HEK293 (cell line): ENCODE measurements around the gene OTUD3.

Experiments
- BCL6B ChIP-seq: fragments of 450-650 bp; formaldehyde crosslinking; IDR thresholded peaks from 2 replicates; pipeline ENCODE4 v1.5.1; 2017; ENCODE audit warnings: missing biosample characterization, missing genetic modification characterization
- HOXC10 ChIP-seq: sonication (generic); formaldehyde crosslinking; IDR thresholded peaks from 2 replicates; pipeline ENCODE4 v1.8.1; 2023; ENCODE audit warnings: mild to moderate bottlenecking, missing genetic modification reagents
- KLF10 ChIP-seq: fragments of 450-650 bp; IDR thresholded peaks from 2 replicates; pipeline ENCODE4 v1.5.1; 2018; ENCODE audit warnings: missing biosample characterization, mild to moderate bottlenecking, missing genetic modification characterization
- MYNN ChIP-seq: fragments of 450-650 bp; formaldehyde crosslinking; IDR thresholded peaks from 2 replicates; pipeline ENCODE4 v1.5.1; 2016; ENCODE audit warnings: missing biosample characterization, missing genetic modification characterization, borderline replicate concordance
- SALL2 ChIP-seq: fragments of 450-650 bp; formaldehyde crosslinking; IDR thresholded peaks from 2 replicates; pipeline ENCODE4 v1.5.0; 2017; ENCODE audit warnings: missing biosample characterization, mild to moderate bottlenecking, missing genetic modification characterization, borderline replicate concordance
- TSHZ1 ChIP-seq: fragments of 450-650 bp; formaldehyde crosslinking; IDR thresholded peaks from 2 replicates; pipeline ENCODE4 v1.5.1; 2016; ENCODE audit warnings: missing biosample characterization, missing genetic modification characterization, borderline replicate concordance
- ZNF121 ChIP-seq: fragments of 450-650 bp; formaldehyde crosslinking; IDR thresholded peaks from 2 replicates; pipeline ENCODE4 v1.5.1; 2016; ENCODE audit warnings: missing biosample characterization, missing genetic modification characterization
- ZNF148 ChIP-seq: fragments of 450-650 bp; formaldehyde crosslinking; IDR thresholded peaks from 2 replicates; pipeline ENCODE4 v1.5.0; 2017; ENCODE audit warnings: missing biosample characterization, missing genetic modification characterization, borderline replicate concordance
- ZNF175 ChIP-seq: fragments of 450-650 bp; formaldehyde crosslinking; IDR thresholded peaks from 2 replicates; pipeline ENCODE4 v1.5.1; 2016; ENCODE audit warnings: missing biosample characterization, missing genetic modification characterization
- ZNF18 ChIP-seq: fragments of 450-650 bp; formaldehyde crosslinking; IDR thresholded peaks from 2 replicates; pipeline ENCODE4 v1.5.1; 2016; ENCODE audit warnings: missing biosample characterization, missing genetic modification characterization
- ZNF221 ChIP-seq: fragments of 450-650 bp; formaldehyde crosslinking; IDR thresholded peaks from 2 replicates; pipeline ENCODE4 v1.5.1; 2017; ENCODE audit warnings: missing biosample characterization, missing genetic modification characterization, borderline replicate concordance
- ZNF266 ChIP-seq: fragments of 450-650 bp; formaldehyde crosslinking; IDR thresholded peaks from 2 replicates; pipeline ENCODE4 v1.5.1; 2016; ENCODE audit warnings: missing biosample characterization, missing genetic modification characterization, low read depth
- ZNF311 ChIP-seq: fragments of 450-650 bp; formaldehyde crosslinking; IDR thresholded peaks from 2 replicates; pipeline ENCODE4 v1.5.1; 2017; ENCODE audit warnings: missing biosample characterization, missing genetic modification characterization, borderline replicate concordance
- ZNF350 ChIP-seq: fragments of 450-650 bp; formaldehyde crosslinking; IDR thresholded peaks from 2 replicates; pipeline ENCODE4 v1.5.0; 2017; ENCODE audit warnings: missing biosample characterization, mild to moderate bottlenecking, missing genetic modification characterization
- ZNF362 ChIP-seq: fragments of 450-650 bp; formaldehyde crosslinking; IDR thresholded peaks from 2 replicates; pipeline ENCODE4 v1.5.1; 2016; ENCODE audit warnings: missing biosample characterization, missing genetic modification characterization
- ZNF48 ChIP-seq: fragments of 450-650 bp; formaldehyde crosslinking; IDR thresholded peaks from 2 replicates; pipeline ENCODE4 v1.5.1; 2016; ENCODE audit warnings: missing biosample characterization, missing genetic modification characterization
- ZNF513 ChIP-seq: fragments of 450-650 bp; IDR thresholded peaks from 2 replicates; pipeline ENCODE4 v1.5.1; 2018; ENCODE audit warnings: missing biosample characterization, missing genetic modification characterization
- ZNF580 ChIP-seq: fragments of 450-650 bp; formaldehyde crosslinking; IDR thresholded peaks from 2 replicates; pipeline ENCODE4 v1.5.1; 2016; ENCODE audit warnings: missing biosample characterization, missing genetic modification characterization
- ZNF585B ChIP-seq: fragments of 450-650 bp; formaldehyde crosslinking; IDR thresholded peaks from 2 replicates; pipeline ENCODE4 v1.5.1; 2016; ENCODE audit warnings: missing biosample characterization, missing genetic modification characterization
- ZNF596 ChIP-seq: fragments of 450-650 bp; IDR thresholded peaks from 2 replicates; pipeline ENCODE4 v1.5.0; 2018; ENCODE audit warnings: missing biosample characterization, mild to moderate bottlenecking, missing genetic modification characterization, moderate library complexity
- ZNF629 ChIP-seq: fragments of 450-650 bp; formaldehyde crosslinking; IDR thresholded peaks from 2 replicates; pipeline ENCODE4 v1.5.1; 2017; ENCODE audit warnings: missing biosample characterization, missing genetic modification characterization
- ZNF645 ChIP-seq: fragments of 450-650 bp; formaldehyde crosslinking; IDR thresholded peaks from 2 replicates; pipeline ENCODE4; 2016; ENCODE audit warnings: missing biosample characterization, missing genetic modification characterization
- ZNF654 ChIP-seq: fragments of 450-650 bp; formaldehyde crosslinking; IDR thresholded peaks from 2 replicates; pipeline ENCODE4 v1.5.1; 2016; ENCODE audit warnings: low read depth, missing biosample characterization, missing genetic modification characterization
- ZNF692 ChIP-seq: fragments of 450-650 bp; formaldehyde crosslinking; IDR thresholded peaks from 2 replicates; pipeline ENCODE4 v1.5.1; 2016; ENCODE audit warnings: missing biosample characterization, missing genetic modification characterization
- ZNF707 ChIP-seq: fragments of 450-650 bp; formaldehyde crosslinking; IDR thresholded peaks from 2 replicates; pipeline ENCODE4 v1.5.1; 2016; ENCODE audit warnings: missing biosample characterization, missing genetic modification characterization
- ZNF843 ChIP-seq: fragments of 450-650 bp; formaldehyde crosslinking; IDR thresholded peaks from 2 replicates; pipeline ENCODE4 v1.5.1; 2016; ENCODE audit warnings: missing biosample characterization, missing genetic modification characterization

Gene OTUD3

GRCh38 chr1:19866758-19867157 lies 15.4 kb upstream of the OTUD3 start (continued):
- TF ChIP-seq ZNF513 (tag by site-specific recombination) (no peak), ZNF645 (tag by site-specific recombination) (no peak), BCL6B (tag by site-specific recombination) (no peak), ZNF350 (tag by site-specific recombination) (no peak), ZNF707 (tag by site-specific recombination) (no peak), ZNF580 (tag by site-specific recombination) (no peak), ZNF266 (no peak), ZNF596 (tag by site-specific recombination) (no peak), ZNF48 (tag by site-specific recombination) (no peak), ZNF654 (tag by site-specific recombination) (no peak), ZNF121 (tag by site-specific recombination) (no peak), ZNF692 (tag by site-specific recombination) (no peak), ZNF175 (tag by site-specific recombination) (no peak), ZNF843 (tag by site-specific recombination) (no peak), ZNF221 (tag by site-specific recombination) (no peak), ZNF311 (no peak), ZNF362 (tag by site-specific recombination) (no peak), ZNF18 (tag by site-specific recombination) (no peak), ZNF585B (tag by site-specific recombination) (no peak), ZNF148 (tag by site-specific recombination) (no peak), KLF10 (tag by site-specific recombination) (0 out of 2 replicates have a peak, but pooled peaks have one; percentile 31), HOXC10 (CRISPR knock-in tag) (no peak), SALL2 (tag by site-specific recombination) (no peak), ZNF629 (tag by site-specific recombination) (peak; percentile 49; the same call in 1 of the 2 replicates), TSHZ1 (tag by site-specific recombination) (no peak), MYNN (tag by site-specific recombination) (no peak)
